AG04450 (cell line): ENCODE results near the gene PRKN. TPM values are rescaled to one million over a fixed set of nuclear protein-coding genes. Genes with fewer than 3 reads are reported as not detected.

Source experiments
- CTCF ChIA-PET: fragments of 300-600, 350-600 bp; formaldehyde crosslinking; extraction: SDS; loops from one replicate; lab custom pipeline; 2022; ENCODE audit warnings: antibody characterized with exemption, inconsistent platforms; lab: Charles Lee
- POLR2A ChIA-PET: fragments of 350-600 bp; formaldehyde crosslinking; extraction: SDS; loops from one replicate; lab custom pipeline; 2021; ENCODE audit warnings: antibody characterized with exemption, inconsistent platforms; lab: Yijun Ruan, JAX
- DNase-seq: peaks from one replicate; pipeline ENCODE4 v3.0.0-alpha.2; 2011; ENCODE audit warnings: low read depth, low spot score
- H3K27ac ChIP-seq: one replicate; pipeline ENCODE4 v1.5.1; 2012; ENCODE audit warnings: low read depth, low read length, control low read depth
- H3K27me3 ChIP-seq: one replicate; pipeline ENCODE4 v1.6.0; 2012; ENCODE audit warnings: low read length; ENCODE audit not compliant: control insufficient read depth, insufficient read depth
- H3K4me3 ChIP-seq: 2 replicates; pipeline ENCODE4 v1.5.1; 2011; ENCODE audit warnings: mild to moderate bottlenecking, low read depth, low read length, control low read depth
- H3K9me3 ChIP-seq: 2 replicates; pipeline ENCODE4 v1.5.1; 2012; ENCODE audit warnings: low read length; ENCODE audit not compliant: control insufficient read depth, insufficient read depth
- polyA plus RNA-seq: library from polyadenylated mRNA; depleted of rRNA; stranded (reverse); fragments of >200 nt; gene quantifications from 2 replicates; pipeline ENCODE4 v1.2.3, GENCODE V29; 2011
- TF ChIP-seq, protein P1 (sequence below): IDR thresholded peaks from 2 replicates; pipeline ENCODE4 v1.5.1; 2011; ENCODE audit warnings: low read depth, low read length, control low read depth, inconsistent platforms

The PRKN gene
- polyA plus RNA-seq, 1 experiment: not detected

DNA sequence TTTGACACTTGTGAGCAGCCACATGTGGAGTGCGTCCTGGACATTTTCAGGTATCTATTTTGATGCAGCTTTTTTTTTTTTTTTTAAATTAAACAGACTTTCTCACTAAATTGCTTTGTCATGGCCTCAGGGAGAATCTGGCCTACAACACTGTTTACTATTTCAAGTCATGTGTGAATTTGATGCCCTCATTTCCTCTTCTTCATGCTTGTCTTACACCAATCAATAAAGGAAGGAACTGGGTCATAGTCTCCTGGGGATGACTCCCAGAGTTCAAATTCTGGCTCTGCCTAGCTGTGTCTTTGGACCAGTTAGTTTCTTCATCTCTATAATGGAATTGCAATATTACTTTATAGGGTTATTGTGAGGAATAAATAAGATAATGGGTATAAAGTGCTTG lies 554.1 kb downstream of the PRKN start:
- no peak overlapping the region for H3K4me3 ChIP-seq
- ChIA-PET POLR2A (no interaction called here), CTCF (no interaction called here)
- no peak overlapping the region for H3K27ac ChIP-seq
- TF ChIP-seq, protein P1, sequence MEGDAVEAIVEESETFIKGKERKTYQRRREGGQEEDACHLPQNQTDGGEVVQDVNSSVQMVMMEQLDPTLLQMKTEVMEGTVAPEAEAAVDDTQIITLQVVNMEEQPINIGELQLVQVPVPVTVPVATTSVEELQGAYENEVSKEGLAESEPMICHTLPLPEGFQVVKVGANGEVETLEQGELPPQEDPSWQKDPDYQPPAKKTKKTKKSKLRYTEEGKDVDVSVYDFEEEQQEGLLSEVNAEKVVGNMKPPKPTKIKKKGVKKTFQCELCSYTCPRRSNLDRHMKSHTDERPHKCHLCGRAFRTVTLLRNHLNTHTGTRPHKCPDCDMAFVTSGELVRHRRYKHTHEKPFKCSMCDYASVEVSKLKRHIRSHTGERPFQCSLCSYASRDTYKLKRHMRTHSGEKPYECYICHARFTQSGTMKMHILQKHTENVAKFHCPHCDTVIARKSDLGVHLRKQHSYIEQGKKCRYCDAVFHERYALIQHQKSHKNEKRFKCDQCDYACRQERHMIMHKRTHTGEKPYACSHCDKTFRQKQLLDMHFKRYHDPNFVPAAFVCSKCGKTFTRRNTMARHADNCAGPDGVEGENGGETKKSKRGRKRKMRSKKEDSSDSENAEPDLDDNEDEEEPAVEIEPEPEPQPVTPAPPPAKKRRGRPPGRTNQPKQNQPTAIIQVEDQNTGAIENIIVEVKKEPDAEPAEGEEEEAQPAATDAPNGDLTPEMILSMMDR: no peak
- H3K27me3 ChIP-seq: no peaks in the 10 kb centered on the region
- no peaks in the 10 kb centered on the region; the same call in 1 of the 2 replicates for H3K9me3 ChIP-seq
- no peak for DNase-seq

GRCh38 chr6:162165479-162165878 lies 562.1 kb downstream of the PRKN start:
- TF ChIP-seq, protein P1: no peak
- Histone ChIP-seq H3K9me3 (peaks cover 3% of the 10 kb centered on the region; the same call in 1 of the 2 replicates), H3K27me3 (no peaks in the 10 kb centered on the region), H3K4me3 (no peak overlapping the region), H3K27ac (no peak overlapping the region)
- no peak for DNase-seq
- CTCF ChIA-PET: no interaction called here
- POLR2A ChIA-PET: no interaction called here

- ChIA-PET CTCF (no interaction called here), POLR2A (no interaction called here)
- H3K27ac ChIP-seq: no peak overlapping the region
- no peak overlapping the region for H3K4me3 ChIP-seq
- no peak for DNase-seq
- peaks cover 17% of the 10 kb centered on the region for H3K9me3 ChIP-seq
- H3K27me3 ChIP-seq: no peaks in the 10 kb centered on the region
- TF ChIP-seq, protein P1: no peak
These were observed 570.2 kb downstream of the PRKN start for GRCh38 chr6:162157167-162157870.

- ChIA-PET POLR2A (no interaction called here), CTCF (no interaction called here)
- Histone ChIP-seq H3K4me3 (no peak overlapping the region), H3K27me3 (no peaks in the 10 kb centered on the region), H3K9me3 (peaks cover 17% of the 10 kb centered on the region), H3K27ac (no peak overlapping the region)
- TF ChIP-seq, protein P1: no peak
- no peak for DNase-seq
These were observed 571.4 kb downstream of the PRKN start for GRCh38 chr6:162156146-162156545.

DNA sequence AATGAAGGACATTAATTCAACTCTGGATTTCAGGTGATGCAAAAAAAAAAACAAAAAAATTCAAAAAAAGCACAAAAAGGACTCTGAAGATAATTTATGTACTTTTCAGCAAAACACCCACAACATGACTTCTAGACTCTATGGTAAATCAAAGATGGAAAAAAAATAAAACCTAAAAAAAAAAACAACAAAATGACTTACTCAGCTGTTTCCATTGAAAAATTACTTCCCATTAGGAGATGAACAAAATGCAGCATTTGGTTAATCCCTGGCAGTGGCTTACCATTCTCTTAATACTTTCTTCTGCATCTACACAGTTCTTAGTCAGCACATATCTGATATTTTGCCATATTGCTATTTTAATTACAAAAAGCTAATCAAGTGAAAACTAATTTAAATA lies 572.6 kb downstream of the PRKN start:
- H3K27me3 ChIP-seq: no peaks in the 10 kb centered on the region
- no peak for DNase-seq
- POLR2A ChIA-PET: no interaction called here
- H3K27ac ChIP-seq: no peak overlapping the region
- H3K4me3 ChIP-seq: no peak overlapping the region
- CTCF ChIA-PET: no interaction called here
- TF ChIP-seq, protein P1: no peak
- H3K9me3 ChIP-seq: peaks cover 14% of the 10 kb centered on the region
